RWPE2 (cell line): ENCODE data around the gene UBR4.

ENCODE experiments used
- ATAC-seq: fragments of 200-7000 bp; cut with Tn5 transposase; 3 replicates; pipeline ENCODE4 v1.9.1; 2021; ENCODE audit warnings: low read depth
- DNase-seq: peaks from one replicate; pipeline ENCODE4 v3.0.0-alpha.2; 2020; ENCODE audit warnings: low spot score
- H3K27ac ChIP-seq: fragments of 450-650 bp; 2 replicates; pipeline ENCODE4 v1.5.1; 2017; ENCODE audit warnings: mild to moderate bottlenecking; ENCODE audit not compliant: poor library complexity, severe bottlenecking
- H3K27me3 ChIP-seq: fragments of 250-450 bp; sonication (Bioruptor Pico); 2 replicates; pipeline ENCODE4 v1.5.1; 2021; ENCODE audit warnings: mild to moderate bottlenecking, moderate library complexity; ENCODE audit not compliant: insufficient read depth, poor library complexity, severe bottlenecking
- H3K36me3 ChIP-seq: fragments of 250-450 bp; sonication (Bioruptor Pico); 2 replicates; pipeline ENCODE4 v1.5.1; 2020; ENCODE audit warnings: low read depth, mild to moderate bottlenecking, moderate library complexity
- H3K4me1 ChIP-seq: fragments of 250-450 bp; sonication (Bioruptor Pico); 2 replicates; pipeline ENCODE4 v1.5.1; 2021; ENCODE audit warnings: mild to moderate bottlenecking, moderate library complexity; ENCODE audit not compliant: insufficient read depth, poor library complexity, severe bottlenecking
- H3K4me3 ChIP-seq: fragments of 250-450 bp; sonication (Bioruptor Pico); 2 replicates; pipeline ENCODE4 v1.5.1; 2021; ENCODE audit warnings: mild to moderate bottlenecking, moderate library complexity; ENCODE audit not compliant: severe bottlenecking
- H3K9me3 ChIP-seq: fragments of 250-450 bp; sonication (Bioruptor Pico); 2 replicates; pipeline ENCODE4 v1.5.1; 2021; ENCODE audit warnings: mild to moderate bottlenecking, moderate library complexity; ENCODE audit not compliant: severe bottlenecking
- CTCF ChIP-seq: fragments of 450-650 bp; IDR thresholded peaks from one replicate; pipeline ENCODE4 v1.5.1; 2017; ENCODE audit warnings: mild to moderate bottlenecking, moderate library complexity; ENCODE audit not compliant: poor library complexity, severe bottlenecking

The UBR4 gene

DNA sequence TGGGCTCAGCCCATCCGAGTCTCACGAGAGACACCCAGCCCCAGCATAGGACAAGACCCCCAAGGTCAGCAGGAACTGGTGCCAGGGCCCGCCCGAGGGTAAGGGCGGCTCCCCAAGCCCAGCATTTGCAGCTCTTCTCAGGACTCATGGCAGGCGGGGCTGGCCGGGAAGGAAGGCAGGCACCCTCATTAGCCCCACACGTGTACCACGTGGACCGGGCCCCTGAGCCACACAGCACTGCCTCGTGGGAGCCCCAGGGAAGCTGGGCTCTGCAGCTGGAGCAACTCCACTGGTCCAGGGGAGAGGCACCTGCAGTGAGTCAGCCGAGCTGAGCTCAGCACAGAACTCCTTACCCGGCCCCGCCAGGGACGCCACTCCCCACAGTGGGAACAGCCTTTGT lies 155.8 kb downstream of the UBR4 start:
- DNase-seq: no peak
- no peak for TF ChIP-seq CTCF
- H3K4me1 ChIP-seq: no peaks in the 10 kb centered on the region
- H3K4me3 ChIP-seq: no peak overlapping the region
- H3K27me3 ChIP-seq: no peaks in the 10 kb centered on the region
- no peaks in the 10 kb centered on the region for H3K36me3 ChIP-seq
- no peak overlapping the region for H3K27ac ChIP-seq
- no peaks in the 10 kb centered on the region for H3K9me3 ChIP-seq
- peak; percentile 67 for ATAC-seq

DNA sequence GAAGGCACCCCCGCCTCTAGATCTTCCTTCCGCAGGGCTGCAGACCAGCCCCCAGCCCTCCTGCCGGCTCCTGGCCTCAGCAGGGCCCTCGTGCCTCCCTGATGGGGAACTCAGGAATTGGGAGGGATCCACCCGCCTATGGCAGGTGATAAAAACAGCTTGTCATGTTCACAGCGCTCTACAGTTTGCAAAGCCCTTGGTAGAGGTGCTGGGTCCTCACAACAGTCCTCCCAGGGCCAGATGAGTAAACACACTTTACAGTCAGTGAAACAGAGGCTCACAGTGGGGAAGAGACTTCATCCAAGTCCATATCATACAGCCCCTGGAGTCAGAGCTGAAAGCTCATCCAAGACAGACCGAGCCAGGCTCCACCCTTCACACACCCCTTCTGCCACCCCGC lies 156.6 kb downstream of the UBR4 start:
- H3K27me3 ChIP-seq: no peaks in the 10 kb centered on the region
- no peaks in the 10 kb centered on the region for H3K36me3 ChIP-seq
- no peak for TF ChIP-seq CTCF
- H3K4me1 ChIP-seq: no peaks in the 10 kb centered on the region
- ATAC-seq (no peak), DNase-seq (no peak)
- no peaks in the 10 kb centered on the region for H3K9me3 ChIP-seq
- H3K27ac ChIP-seq: no peak overlapping the region
- no peak overlapping the region for H3K4me3 ChIP-seq

GRCh38 chr1:19049798-19050197 lies 160.3 kb downstream of the UBR4 start:
- no peak for TF ChIP-seq CTCF
- ATAC-seq: no peak
- no peaks in the 10 kb centered on the region for H3K9me3 ChIP-seq

DNA sequence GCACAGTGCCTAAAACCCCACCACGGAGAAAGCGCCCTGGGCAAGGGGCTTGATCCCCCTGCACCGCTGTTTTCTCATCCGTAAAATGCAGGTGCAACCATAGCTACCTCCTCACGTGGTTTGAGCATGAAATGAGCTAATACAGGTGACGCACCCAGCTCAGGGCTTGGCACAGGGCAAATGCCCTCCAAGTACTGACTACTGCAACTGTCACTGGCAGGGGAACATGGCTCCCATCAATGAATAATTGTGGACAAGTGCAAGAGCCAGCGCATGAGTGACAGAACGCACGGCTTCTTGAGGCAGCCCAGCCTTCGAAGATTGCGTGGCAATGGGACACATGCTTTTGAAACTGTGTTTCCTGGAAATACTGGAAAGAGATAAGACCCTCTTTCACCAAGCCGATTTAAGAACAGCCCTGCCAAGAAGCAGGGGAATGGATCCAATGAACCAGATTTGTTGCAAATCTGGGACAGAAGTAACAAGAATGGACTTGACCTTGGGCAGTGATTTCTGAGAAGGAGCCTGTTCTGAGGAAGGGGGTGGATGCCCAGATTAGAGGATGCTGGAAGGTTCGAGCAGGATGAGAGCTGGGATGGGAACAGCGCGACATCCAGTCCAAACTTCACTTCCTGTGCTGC lies 160.8 kb downstream of the UBR4 start:
- no peaks in the 10 kb centered on the region for H3K9me3 ChIP-seq
- no peaks in the 10 kb centered on the region for H3K4me1 ChIP-seq
- H3K27me3 ChIP-seq: no peaks in the 10 kb centered on the region
- DNase-seq (no peak), ATAC-seq (no peak)
- no peak overlapping the region for H3K27ac ChIP-seq
- TF ChIP-seq CTCF: no peak
- H3K36me3 ChIP-seq: no peaks in the 10 kb centered on the region
- H3K4me3 ChIP-seq: no peak overlapping the region

More at GRCh38 chr1:19049798-19050197, 160.3 kb downstream of the UBR4 start:
- Histone ChIP-seq H3K27ac (no peak overlapping the region), H3K4me1 (no peaks in the 10 kb centered on the region), H3K27me3 (no peaks in the 10 kb centered on the region), H3K4me3 (no peak overlapping the region), H3K36me3 (no peaks in the 10 kb centered on the region)
- no peak for DNase-seq

DNA sequence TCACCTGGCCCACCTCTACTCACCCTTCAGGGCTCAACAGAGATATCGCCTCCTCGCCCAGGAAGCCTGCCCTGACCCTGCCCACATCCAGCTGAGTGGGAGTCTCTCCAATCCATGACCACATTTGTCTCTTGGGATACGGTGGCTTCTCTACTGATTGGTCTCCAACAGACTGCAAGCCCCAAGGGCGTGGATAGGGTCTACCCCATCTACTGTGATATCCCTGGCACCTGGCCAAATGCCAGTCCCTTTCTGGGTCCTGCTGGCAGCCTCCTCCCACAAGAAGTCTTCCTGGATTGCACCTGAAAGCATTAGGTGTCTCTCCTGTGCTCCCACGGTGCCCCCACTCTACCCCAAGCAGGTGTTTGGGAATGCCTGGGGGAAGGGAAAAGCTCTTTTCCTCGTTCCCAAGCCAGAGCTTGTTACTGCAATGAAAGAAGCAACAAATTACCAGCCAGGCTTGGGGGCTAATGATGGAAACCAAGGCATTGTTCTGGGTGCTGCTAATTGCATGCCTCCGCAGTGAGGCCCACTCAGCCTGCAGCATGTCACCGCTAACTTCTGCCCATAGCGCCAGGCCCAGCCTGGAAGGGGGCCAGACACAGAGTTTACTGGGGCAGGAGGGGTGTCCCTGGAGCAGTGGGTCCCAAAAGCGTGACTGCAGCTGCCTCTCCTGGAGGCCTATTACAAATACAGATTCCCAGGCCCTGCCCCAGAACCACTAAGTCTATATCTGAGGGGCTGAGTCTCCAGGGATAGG lies 162.9 kb downstream of the UBR4 start:
- Histone ChIP-seq H3K36me3 (no peaks in the 10 kb centered on the region), H3K4me3 (no peak overlapping the region), H3K9me3 (no peaks in the 10 kb centered on the region), H3K27me3 (no peaks in the 10 kb centered on the region), H3K27ac (no peak overlapping the region), H3K4me1 (no peaks in the 10 kb centered on the region)
- ATAC-seq (no peak), DNase-seq (peak; percentile 31)
- no peak for TF ChIP-seq CTCF
